GM23338 (cell line): ENCODE results near the gene LENEP. TPM values are rescaled to one million over a fixed set of nuclear protein-coding genes. Genes with fewer than 3 reads are reported as not detected.

Source experiments
- ATAC-seq: fragments of 200-7000 bp; cut with Tn5 transposase; 3 replicates; pipeline ENCODE4 v1.9.1; 2020
- DNase-seq: peaks from one replicate; pipeline ENCODE4 v3.0.0-alpha.2; 2015; ENCODE audit warnings: low spot score
- H2AFZ ChIP-seq: fragments of 200-600 bp; sonication (generic); 2 replicates; pipeline ENCODE4 v1.8.0; 2016; ENCODE audit warnings: antibody characterized with exemption, mild to moderate bottlenecking, moderate library complexity
- H3F3A ChIP-seq: fragments of 200-600 bp; sonication (generic); replicated peaks from 2 replicates; pipeline ENCODE4 v1.8.0; 2017; ENCODE audit warnings: antibody characterized with exemption, mixed run types, low read depth
- H3K27ac ChIP-seq: fragments of 200-600 bp; sonication (generic); 2 replicates; pipeline ENCODE4 v1.6.1; 2016; ENCODE audit warnings: low read depth
- H3K27me3 ChIP-seq: fragments of 200-600 bp; sonication (generic); 2 replicates; pipeline ENCODE4 v1.8.0; 2016; ENCODE audit warnings: mild to moderate bottlenecking, mixed run types, moderate library complexity; ENCODE audit not compliant: insufficient read depth
- H3K36me3 ChIP-seq: fragments of 200-600 bp; sonication (generic); 2 replicates; pipeline ENCODE4 v1.8.0; 2016; ENCODE audit warnings: mild to moderate bottlenecking; ENCODE audit not compliant: insufficient read depth
- H3K4me1 ChIP-seq: fragments of 200-600 bp; sonication (generic); 2 replicates; pipeline ENCODE4 v1.8.0; 2016; ENCODE audit warnings: mild to moderate bottlenecking, moderate library complexity; ENCODE audit not compliant: insufficient read depth
- H3K4me2 ChIP-seq: fragments of 200-600 bp; sonication (generic); 2 replicates; pipeline ENCODE4 v1.7.1; 2017; ENCODE audit warnings: mixed run types
- H3K4me3 ChIP-seq: fragments of 200-600 bp; sonication (generic); 2 replicates; pipeline ENCODE4 v1.6.1; 2016; ENCODE audit warnings: mixed run types
- H3K79me2 ChIP-seq: fragments of 200-600 bp; sonication (generic); replicated peaks from 2 replicates; pipeline ENCODE4 v1.8.0; 2017; ENCODE audit warnings: mild to moderate bottlenecking; ENCODE audit not compliant: insufficient read depth
- H3K9me2 ChIP-seq: fragments of 200-600 bp; sonication (generic); 2 replicates; pipeline ENCODE4 v1.8.0; 2017; ENCODE audit not compliant: insufficient read depth
- H4K20me1 ChIP-seq: fragments of 200-600 bp; sonication (generic); replicated peaks from 2 replicates; pipeline ENCODE4 v1.8.0; 2017; ENCODE audit warnings: mild to moderate bottlenecking; ENCODE audit not compliant: insufficient read depth
- H3K27ac Mint-ChIP-seq: 2 replicates; pipeline ENCODE4 v1.8.0; 2020; ENCODE audit warnings: inconsistent platforms, mild to moderate bottlenecking, moderate library complexity, mixed read lengths
- H3K27me3 Mint-ChIP-seq: 3 replicates; pipeline ENCODE4 v1.8.0; 2022; ENCODE audit warnings: low read depth, mild to moderate bottlenecking, moderate library complexity, mixed read lengths, inconsistent platforms; ENCODE audit not compliant: insufficient read depth, poor library complexity
- H3K36me3 Mint-ChIP-seq: 3 replicates; pipeline ENCODE4 v1.8.0; 2021; ENCODE audit warnings: low read depth, mild to moderate bottlenecking, inconsistent platforms, moderate library complexity, mixed read lengths
- H3K4me1 Mint-ChIP-seq: 3 replicates; pipeline ENCODE4 v1.8.0; 2020; ENCODE audit warnings: mild to moderate bottlenecking, inconsistent platforms, mixed read lengths
- H3K4me3 Mint-ChIP-seq: 3 replicates; pipeline ENCODE4 v1.8.0; 2021; ENCODE audit warnings: moderate library complexity, mild to moderate bottlenecking, inconsistent platforms, mixed read lengths
- H3K9me3 Mint-ChIP-seq: 3 replicates; pipeline ENCODE4 v1.8.0; 2020; ENCODE audit warnings: moderate library complexity, mild to moderate bottlenecking, inconsistent platforms, mixed read lengths
- CREB1 ChIP-seq: fragments of 250-450 bp; sonication (Bioruptor Pico); IDR thresholded peaks from 2 replicates; pipeline ENCODE4 v1.5.0; 2020; ENCODE audit warnings: low read depth, mild to moderate bottlenecking, moderate library complexity
- EZH2phosphoT487 ChIP-seq: fragments of 200-600 bp; sonication (generic); IDR thresholded peaks from one replicate; pipeline ENCODE4 v1.8.1; 2018; ENCODE audit warnings: antibody characterized with exemption; ENCODE audit not compliant: unreplicated experiment
- JUNB ChIP-seq: IDR thresholded peaks from one replicate; pipeline ENCODE4 v1.6.1; 2016; ENCODE audit warnings: antibody characterized with exemption; ENCODE audit not compliant: unreplicated experiment
- NANOG ChIP-seq: IDR thresholded peaks from 2 replicates; pipeline ENCODE4 v1.6.1; 2016; ENCODE audit warnings: antibody characterized with exemption, borderline replicate concordance
- POLR2AphosphoS5 ChIP-seq: IDR thresholded peaks from 2 replicates; pipeline ENCODE4 v1.6.1; 2016; ENCODE audit warnings: antibody characterized with exemption, low read depth
- STAT1 ChIP-seq: IDR thresholded peaks from one replicate; pipeline ENCODE4 v1.6.1; 2016; ENCODE audit warnings: antibody characterized with exemption; ENCODE audit not compliant: unreplicated experiment
- ZNF114 ChIP-seq: fragments of 250-450 bp; sonication (Bioruptor Pico); IDR thresholded peaks from 2 replicates; pipeline ENCODE4 v1.5.0; 2020; ENCODE audit warnings: mild to moderate bottlenecking, moderate library complexity
- polyA plus RNA-seq: library from polyadenylated mRNA; unstranded; fragments of >200 nt; fragmentation: Nextera tagmentation; extraction: Ambion mirVana; gene quantifications from 2 replicates; pipeline ENCODE4 v1.2.1, GENCODE V29; 2016
- total RNA-seq: library from RNA; depleted of rRNA; stranded (reverse); fragments of >200 nt; shearing (Covaris generic); gene quantifications from 2 replicates; pipeline ENCODE4 v1.2.3, GENCODE V29; 2014
- TF ChIP-seq, protein P1 (sequence below): IDR thresholded peaks from 2 replicates; pipeline ENCODE4 v1.6.1; 2016; ENCODE audit warnings: antibody characterized with exemption
- TF ChIP-seq, protein P2 (sequence below), 2 experiments: fragments of 200-600 bp in 1 of 2; sonication (generic) in 1 of 2; conservative IDR thresholded peaks; 2 replicates each; pipeline versions ENCODE4 v1.5.1 to v1.6.1; 2016 to 2017; ENCODE audit warnings: antibody characterized with exemption in 2 of 2, low read depth in 2 of 2, mild to moderate bottlenecking in 2 of 2, moderate library complexity in 1 of 2
- TF ChIP-seq, protein P3 (sequence below): IDR thresholded peaks from one replicate; pipeline ENCODE4 v1.6.1; 2018; ENCODE audit warnings: antibody characterized with exemption; ENCODE audit not compliant: unreplicated experiment

LENEP gene
- total and polyA plus RNA-seq, 2 experiments from 2014 or later: 1.6 TPM; not detected in 1

DNA sequence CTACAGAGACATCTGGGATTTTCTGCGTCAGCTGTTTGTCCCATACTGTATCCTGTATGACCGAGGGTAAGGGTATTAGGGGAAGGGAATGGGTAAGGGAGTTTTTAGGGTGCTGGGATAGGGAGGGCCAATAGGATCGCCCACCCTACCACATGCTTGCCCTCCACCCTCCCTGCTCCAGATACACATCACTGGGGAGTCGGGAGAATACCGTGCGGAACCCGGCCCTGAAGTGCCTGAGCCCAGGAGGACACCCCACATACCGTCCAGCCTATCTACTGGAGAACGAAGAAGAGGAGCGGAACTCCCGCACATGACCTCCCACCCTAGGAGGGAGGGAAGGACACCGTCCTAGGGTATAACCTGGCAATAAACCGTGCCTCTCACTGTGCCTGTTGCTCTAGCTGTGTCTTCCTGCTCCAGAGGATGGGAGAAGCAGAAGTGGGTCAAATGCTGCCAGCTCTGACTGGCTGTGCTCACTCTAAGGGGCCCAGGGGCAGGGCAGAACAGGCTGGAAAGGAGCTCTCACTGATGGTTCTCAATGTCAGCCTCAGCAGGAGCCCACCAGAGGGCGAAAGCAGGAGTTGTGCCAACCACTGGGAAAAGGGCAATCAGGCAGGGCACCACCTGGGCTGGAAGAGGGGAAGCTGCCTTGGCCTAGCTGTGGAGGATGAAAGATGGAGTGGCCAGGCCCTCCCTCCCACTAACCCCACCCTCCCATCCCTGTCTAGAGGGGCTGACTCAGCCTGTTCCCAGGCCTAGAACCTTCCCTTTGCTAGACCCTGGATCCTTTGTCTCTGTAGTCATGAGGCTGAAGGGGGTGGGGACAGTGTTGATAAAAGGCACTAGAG is 440 bp upstream of the LENEP start:
- no peaks in the 10 kb centered on the region for H3K9me2 ChIP-seq
- DNase-seq: peak; percentile 65
- peaks cover 26% of the 10 kb centered on the region for H3K4me1 Mint-ChIP-seq
- H3K27me3 Mint-ChIP-seq: peaks cover 17% of the 10 kb centered on the region
- no peak overlapping the region for H3K4me2 ChIP-seq
- no peak overlapping the region for H2AFZ ChIP-seq
- H3K27me3 ChIP-seq: no peaks in the 10 kb centered on the region
- TF ChIP-seq EZH2phosphoT487: no peak
- TF ChIP-seq NANOG: no peak
- no peak for TF ChIP-seq JUNB
- TF ChIP-seq STAT1: no peak
- TF ChIP-seq, protein P1, sequence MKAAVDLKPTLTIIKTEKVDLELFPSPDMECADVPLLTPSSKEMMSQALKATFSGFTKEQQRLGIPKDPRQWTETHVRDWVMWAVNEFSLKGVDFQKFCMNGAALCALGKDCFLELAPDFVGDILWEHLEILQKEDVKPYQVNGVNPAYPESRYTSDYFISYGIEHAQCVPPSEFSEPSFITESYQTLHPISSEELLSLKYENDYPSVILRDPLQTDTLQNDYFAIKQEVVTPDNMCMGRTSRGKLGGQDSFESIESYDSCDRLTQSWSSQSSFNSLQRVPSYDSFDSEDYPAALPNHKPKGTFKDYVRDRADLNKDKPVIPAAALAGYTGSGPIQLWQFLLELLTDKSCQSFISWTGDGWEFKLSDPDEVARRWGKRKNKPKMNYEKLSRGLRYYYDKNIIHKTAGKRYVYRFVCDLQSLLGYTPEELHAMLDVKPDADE: no peak
- TF ChIP-seq ZNF114 (CRISPR knock-in tag): no peak
- TF ChIP-seq, protein P2, sequence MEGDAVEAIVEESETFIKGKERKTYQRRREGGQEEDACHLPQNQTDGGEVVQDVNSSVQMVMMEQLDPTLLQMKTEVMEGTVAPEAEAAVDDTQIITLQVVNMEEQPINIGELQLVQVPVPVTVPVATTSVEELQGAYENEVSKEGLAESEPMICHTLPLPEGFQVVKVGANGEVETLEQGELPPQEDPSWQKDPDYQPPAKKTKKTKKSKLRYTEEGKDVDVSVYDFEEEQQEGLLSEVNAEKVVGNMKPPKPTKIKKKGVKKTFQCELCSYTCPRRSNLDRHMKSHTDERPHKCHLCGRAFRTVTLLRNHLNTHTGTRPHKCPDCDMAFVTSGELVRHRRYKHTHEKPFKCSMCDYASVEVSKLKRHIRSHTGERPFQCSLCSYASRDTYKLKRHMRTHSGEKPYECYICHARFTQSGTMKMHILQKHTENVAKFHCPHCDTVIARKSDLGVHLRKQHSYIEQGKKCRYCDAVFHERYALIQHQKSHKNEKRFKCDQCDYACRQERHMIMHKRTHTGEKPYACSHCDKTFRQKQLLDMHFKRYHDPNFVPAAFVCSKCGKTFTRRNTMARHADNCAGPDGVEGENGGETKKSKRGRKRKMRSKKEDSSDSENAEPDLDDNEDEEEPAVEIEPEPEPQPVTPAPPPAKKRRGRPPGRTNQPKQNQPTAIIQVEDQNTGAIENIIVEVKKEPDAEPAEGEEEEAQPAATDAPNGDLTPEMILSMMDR (conservative IDR thresholded peaks at IDR 0.05; ENCODE audit: low read depth in 2 of 2): peak; percentile 33 to 58
- H3K4me1 ChIP-seq: no peaks in the 10 kb centered on the region
- H4K20me1 ChIP-seq: peaks cover 7% of the 10 kb centered on the region; the same call in 1 of the 2 replicates
- H3F3A ChIP-seq: peaks cover 19% of the 10 kb centered on the region; the same call in 1 of the 2 replicates
- H3K79me2 ChIP-seq: peaks cover 6% of the 10 kb centered on the region
- H3K4me3 ChIP-seq: no peak overlapping the region
- peaks cover 5% of the 10 kb centered on the region; the same call in 1 of the 2 replicates for H3K36me3 ChIP-seq
- peak; percentile 56 for ATAC-seq
- no peak overlapping the region for H3K27ac ChIP-seq
- no peak overlapping the region for H3K27ac Mint-ChIP-seq
- peaks cover 31% of the 10 kb centered on the region for H3K36me3 Mint-ChIP-seq
- H3K4me3 Mint-ChIP-seq: no peak overlapping the region
- no peaks in the 10 kb centered on the region; the same call in 2 of the 3 replicates for H3K9me3 Mint-ChIP-seq

DNA sequence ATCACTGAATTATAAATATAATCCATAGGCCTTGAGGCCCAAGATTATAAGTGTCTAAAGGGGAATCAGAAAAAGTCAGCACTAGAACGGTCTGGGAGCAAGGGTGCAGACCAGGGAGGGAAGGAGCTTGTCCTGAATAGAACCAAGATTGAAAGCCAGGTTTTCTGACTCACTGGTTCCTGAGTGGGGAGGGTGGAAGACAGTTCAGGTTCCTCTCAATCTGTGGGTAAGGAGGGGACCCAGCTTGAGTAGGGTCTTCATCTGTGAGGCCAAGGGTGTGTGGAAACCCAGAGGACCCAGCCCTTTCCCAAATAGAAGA is 842 bp downstream of the LENEP start:
- Histone ChIP-seq H3K4me3 (no peak overlapping the region), H3K79me2 (no peaks in the 10 kb centered on the region; the same call in 1 of the 2 replicates), H3F3A (peaks cover 15% of the 10 kb centered on the region; the same call in 1 of the 2 replicates), H3K27ac (no peak overlapping the region), H4K20me1 (no peaks in the 10 kb centered on the region; the same call in 1 of the 2 replicates), H3K36me3 (0 out of 2 replicates have a peak, but pooled peaks cover 5% of the 10 kb centered on the region), H3K27me3 (no peaks in the 10 kb centered on the region), H2AFZ (no peak overlapping the region), H3K4me2 (no peak overlapping the region), H3K4me1 (peaks cover 5% of the 10 kb centered on the region; the same call in 1 of the 2 replicates), H3K9me2 (no peaks in the 10 kb centered on the region)
- H3K4me3 Mint-ChIP-seq: no peak overlapping the region; the same call in 2 of the 3 replicates
- ATAC-seq: no peak
- DNase-seq: no peak
- H3K27ac Mint-ChIP-seq: no peak overlapping the region
- peaks cover 18% of the 10 kb centered on the region for H3K36me3 Mint-ChIP-seq
- H3K27me3 Mint-ChIP-seq: peaks cover 15% of the 10 kb centered on the region
- no peaks in the 10 kb centered on the region for H3K9me3 Mint-ChIP-seq
- peaks cover 30% of the 10 kb centered on the region for H3K4me1 Mint-ChIP-seq
- TF ChIP-seq ZNF114 (CRISPR knock-in tag) (no peak), CREB1 (CRISPR knock-in tag) (no peak), POLR2AphosphoS5 (no peak), EZH2phosphoT487 (no peak)
- TF ChIP-seq, protein P3, sequence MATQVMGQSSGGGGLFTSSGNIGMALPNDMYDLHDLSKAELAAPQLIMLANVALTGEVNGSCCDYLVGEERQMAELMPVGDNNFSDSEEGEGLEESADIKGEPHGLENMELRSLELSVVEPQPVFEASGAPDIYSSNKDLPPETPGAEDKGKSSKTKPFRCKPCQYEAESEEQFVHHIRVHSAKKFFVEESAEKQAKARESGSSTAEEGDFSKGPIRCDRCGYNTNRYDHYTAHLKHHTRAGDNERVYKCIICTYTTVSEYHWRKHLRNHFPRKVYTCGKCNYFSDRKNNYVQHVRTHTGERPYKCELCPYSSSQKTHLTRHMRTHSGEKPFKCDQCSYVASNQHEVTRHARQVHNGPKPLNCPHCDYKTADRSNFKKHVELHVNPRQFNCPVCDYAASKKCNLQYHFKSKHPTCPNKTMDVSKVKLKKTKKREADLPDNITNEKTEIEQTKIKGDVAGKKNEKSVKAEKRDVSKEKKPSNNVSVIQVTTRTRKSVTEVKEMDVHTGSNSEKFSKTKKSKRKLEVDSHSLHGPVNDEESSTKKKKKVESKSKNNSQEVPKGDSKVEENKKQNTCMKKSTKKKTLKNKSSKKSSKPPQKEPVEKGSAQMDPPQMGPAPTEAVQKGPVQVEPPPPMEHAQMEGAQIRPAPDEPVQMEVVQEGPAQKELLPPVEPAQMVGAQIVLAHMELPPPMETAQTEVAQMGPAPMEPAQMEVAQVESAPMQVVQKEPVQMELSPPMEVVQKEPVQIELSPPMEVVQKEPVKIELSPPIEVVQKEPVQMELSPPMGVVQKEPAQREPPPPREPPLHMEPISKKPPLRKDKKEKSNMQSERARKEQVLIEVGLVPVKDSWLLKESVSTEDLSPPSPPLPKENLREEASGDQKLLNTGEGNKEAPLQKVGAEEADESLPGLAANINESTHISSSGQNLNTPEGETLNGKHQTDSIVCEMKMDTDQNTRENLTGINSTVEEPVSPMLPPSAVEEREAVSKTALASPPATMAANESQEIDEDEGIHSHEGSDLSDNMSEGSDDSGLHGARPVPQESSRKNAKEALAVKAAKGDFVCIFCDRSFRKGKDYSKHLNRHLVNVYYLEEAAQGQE: no peak
- TF ChIP-seq, protein P1: no peak
- TF ChIP-seq, protein P2 (conservative IDR thresholded peaks at IDR 0.05; ENCODE audit: low read depth in 2 of 2): no peak
